Embryonic facial prominence (tissue), 1 donor: Measurements from ENCODE around the gene GRIK2.
"Not testable (repeated sequence)": the region's sequence is repeated elsewhere in the genome, so short reads cannot be mapped to it uniquely, and the experiment has no call there.

Experiments
- DNase-seq: peaks from one replicate; pipeline ENCODE4 v3.0.0-alpha.2; 2016; ENCODE audit errors: extremely low spot score

The GRIK2 gene

GRCh38 chr6:101393251-101393828, at the start of gene GRIK2:
TSS of gene GRIK2 (plus strand) at chr6:101393708.
- no peak for DNase-seq

GRCh38 chr6:101344885-101345284, 48.6 kb upstream of the GRIK2 start:
- no peak for DNase-seq

GRCh38 chr6:101348816-101349215, 44.7 kb upstream of the GRIK2 start:
- no peak for DNase-seq

- not testable (repeated sequence) for DNase-seq
These were observed 42.9 kb upstream of the GRIK2 start for GRCh38 chr6:101350631-101351030.

- no peak for DNase-seq
These were observed 42.3 kb upstream of the GRIK2 start for GRCh38 chr6:101351173-101351572.

- no peak for DNase-seq
These were observed 41.2 kb upstream of the GRIK2 start for GRCh38 chr6:101352316-101352715.

- no peak for DNase-seq
These were observed 28.3 kb upstream of the GRIK2 start for GRCh38 chr6:101365181-101365580.

GRCh38 chr6:101379926-101380325, 13.6 kb upstream of the GRIK2 start:
- no peak for DNase-seq

- DNase-seq = no peak
These were observed 12.4 kb upstream of the GRIK2 start for GRCh38 chr6:101380897-101381630.

- DNase-seq = not testable (repeated sequence)
These were observed 9.8 kb upstream of the GRIK2 start for GRCh38 chr6:101383747-101384146.

- DNase-seq = no peak
These were observed 6.5 kb upstream of the GRIK2 start for GRCh38 chr6:101386982-101387381.

- no peak for DNase-seq
These were observed 1.5 kb upstream of the GRIK2 start for GRCh38 chr6:101391772-101392585.

GRCh38 chr6:101392586-101393230, 800 bp upstream of the GRIK2 start:
- DNase-seq = no peak

GRCh38 chr6:101393829-101394251, 332 bp downstream of the GRIK2 start:
- no peak for DNase-seq

GRCh38 chr6:101394936-101395335, 1.4 kb downstream of the GRIK2 start:
- DNase-seq = no peak

- DNase-seq = no peak
These were observed 1.8 kb downstream of the GRIK2 start for GRCh38 chr6:101395345-101395744.

- DNase-seq = no peak
These were observed 3.2 kb downstream of the GRIK2 start for GRCh38 chr6:101396548-101397173.

- no peak for DNase-seq
These were observed 3.7 kb downstream of the GRIK2 start for GRCh38 chr6:101397199-101397598.

GRCh38 chr6:101398716-101399615, 5.5 kb downstream of the GRIK2 start:
- DNase-seq = no peak

GRCh38 chr6:101399616-101400162, 6.2 kb downstream of the GRIK2 start:
- no peak for DNase-seq
